CD4-positive, alpha-beta T cell treated with Interferon gamma for 1 hour (primary cell): ENCODE measurements around the gene SWI5.
"Not testable (repeated sequence)": the region's sequence is repeated elsewhere in the genome, so short reads cannot be mapped to it uniquely, and the experiment has no call there.

Experiments
- DNase-seq: peaks from one replicate; pipeline ENCODE4 v3.0.0-alpha.2; 2020

Gene SWI5

GRCh38 chr9:128276008-128276573, at the start of gene SWI5:
Gene SWI5, plus strand, starts transcription at chr9:128276276.
- peak; percentile 99 for DNase-seq

DNA sequence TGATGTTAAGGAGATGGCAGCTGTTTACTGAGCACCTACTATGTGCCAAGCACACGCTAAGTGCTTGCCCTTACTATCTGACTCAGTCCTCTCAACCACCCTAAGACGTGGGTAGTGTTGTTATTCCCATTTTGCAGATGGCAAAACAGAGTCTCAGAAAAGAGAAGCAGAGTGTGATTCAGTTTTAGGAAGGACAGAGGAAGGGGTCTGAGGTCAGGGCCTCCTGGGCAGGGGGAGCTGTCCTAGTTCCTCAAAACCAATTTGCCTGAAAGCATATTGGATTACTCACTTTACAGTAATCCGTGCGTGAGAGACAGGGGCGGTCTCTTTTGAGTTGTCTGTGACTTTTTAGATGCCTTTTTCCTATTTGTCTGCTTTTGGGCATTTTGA, 49.7 kb upstream of the SWI5 start:
- DNase-seq: peak; percentile 13

- DNase-seq: not testable (repeated sequence)
Observed at GRCh38 chr9:128230897-128231296, 45.2 kb upstream of the SWI5 start.

GRCh38 chr9:128231638-128232527, 44.2 kb upstream of the SWI5 start:
- DNase-seq: no peak

DNA sequence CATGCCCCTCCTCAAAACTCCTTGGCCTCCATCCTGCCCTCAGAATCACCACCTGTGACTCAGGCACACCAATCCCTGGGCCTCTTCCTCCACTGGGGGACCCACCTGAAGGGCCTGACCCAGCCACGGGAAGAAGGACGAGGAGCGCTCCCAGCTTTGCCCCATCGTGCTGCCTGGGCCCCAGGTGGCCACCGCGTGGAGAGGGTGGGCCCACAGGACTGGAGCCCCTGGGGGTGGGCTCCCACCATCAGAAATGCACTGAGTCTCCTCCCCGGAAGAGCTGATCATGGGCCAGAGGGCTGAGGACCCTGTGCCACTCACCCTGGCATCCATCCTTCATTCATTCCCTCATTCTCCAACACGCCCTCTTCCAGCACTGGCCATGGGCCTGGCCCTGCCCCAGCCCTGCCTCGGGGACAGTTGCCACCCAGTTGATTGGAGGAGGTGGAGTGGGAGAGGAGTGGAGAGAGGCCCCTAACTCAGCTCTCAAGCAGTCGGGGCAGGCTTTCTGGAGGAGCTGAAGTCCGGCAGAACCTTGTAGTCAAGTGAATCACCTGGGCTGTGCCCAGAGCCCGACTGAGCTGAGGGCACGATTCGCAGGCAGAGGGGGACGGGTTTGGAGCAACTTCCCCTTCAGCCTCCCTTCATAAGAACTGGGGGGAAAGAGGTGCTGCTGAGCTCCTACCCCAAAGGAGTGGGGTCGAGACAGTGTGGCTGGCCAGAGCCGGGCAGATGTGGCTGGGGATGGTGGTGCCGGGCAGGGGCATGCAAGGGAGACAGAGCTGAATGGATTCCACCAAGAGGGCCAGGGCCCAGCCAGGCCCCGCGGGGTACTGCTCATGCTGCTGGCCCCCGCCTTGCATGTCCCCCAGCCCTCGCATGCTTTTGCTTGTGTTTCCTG, 43.3 kb upstream of the SWI5 start:
- DNase-seq: no peak

DNA sequence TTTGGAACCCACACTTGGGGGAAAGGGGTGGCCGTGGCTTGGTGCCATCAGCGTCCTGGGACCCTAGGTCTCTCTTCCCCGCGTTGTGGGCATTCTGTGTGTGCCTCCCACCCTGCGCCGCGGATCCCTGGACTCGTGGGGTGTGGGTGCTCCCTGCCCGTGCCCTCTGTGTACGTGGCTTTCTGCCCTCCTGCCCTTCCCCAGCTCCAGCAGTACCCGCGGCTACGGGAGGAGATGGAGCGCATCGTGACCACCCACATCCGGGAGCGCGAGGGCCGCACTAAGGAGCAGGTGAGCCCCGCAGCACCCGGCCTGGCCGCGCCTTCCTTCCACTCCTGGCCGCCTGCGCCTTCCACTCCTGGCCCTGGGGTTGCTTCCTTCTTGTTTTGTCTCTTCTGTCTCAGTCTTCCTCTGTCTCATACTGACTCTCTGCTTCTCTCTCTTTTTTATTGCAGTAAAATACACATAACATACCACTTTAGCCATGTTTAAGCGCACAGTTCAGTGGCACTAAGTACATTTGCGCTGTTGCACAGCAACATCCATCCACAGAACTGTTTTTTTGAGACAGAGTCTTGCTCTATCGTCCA, 42.2 kb upstream of the SWI5 start:
- DNase-seq: no peak

DNA sequence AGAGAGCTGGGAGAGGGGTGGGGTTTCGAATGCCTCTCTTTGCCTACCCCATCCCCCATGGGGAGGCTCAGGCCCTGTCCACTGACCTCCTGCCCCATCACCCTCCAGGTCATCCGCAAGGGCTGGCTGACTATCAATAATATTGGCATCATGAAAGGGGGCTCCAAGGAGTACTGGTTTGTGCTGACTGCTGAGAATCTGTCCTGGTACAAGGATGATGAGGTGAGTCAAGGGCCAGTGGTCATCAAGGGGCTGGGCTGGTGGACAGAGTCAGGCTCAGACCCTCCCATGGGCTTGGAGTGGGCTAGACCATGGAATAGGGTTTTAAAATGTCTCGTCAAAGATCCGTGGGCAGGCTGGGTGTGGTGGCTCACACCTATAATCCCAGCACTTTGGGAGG, 34.0 kb upstream of the SWI5 start:
- no peak for DNase-seq

DNA sequence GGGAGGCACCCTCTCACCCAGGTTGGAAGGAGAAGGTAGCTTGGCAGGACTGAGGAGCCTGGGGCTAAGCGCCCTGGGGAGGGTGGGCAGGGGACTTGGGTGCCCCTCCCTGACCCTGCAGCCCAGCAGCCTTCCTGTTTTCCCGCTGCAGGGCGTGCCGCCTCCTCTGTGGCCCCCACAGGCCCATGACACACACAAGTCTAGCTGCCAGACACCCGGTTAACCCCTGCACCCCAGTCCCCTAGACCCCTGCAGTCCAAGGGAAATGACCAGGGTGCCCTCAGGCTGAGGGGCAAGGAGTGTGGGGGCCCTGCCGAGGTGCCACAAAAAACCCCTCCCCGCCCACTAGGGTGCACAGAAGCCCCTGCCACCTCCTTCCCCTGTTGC, 33.3 kb upstream of the SWI5 start:
- no peak for DNase-seq

- no peak for DNase-seq
Observed at GRCh38 chr9:128243215-128244018, 32.7 kb upstream of the SWI5 start.

GRCh38 chr9:128244091-128244836, 31.8 kb upstream of the SWI5 start:
- DNase-seq: no peak

GRCh38 chr9:128244837-128245231, 31.2 kb upstream of the SWI5 start:
- DNase-seq: peak; percentile 14

- DNase-seq: no peak
Observed at GRCh38 chr9:128245421-128246151, 30.5 kb upstream of the SWI5 start.

- DNase-seq: no peak
Observed at GRCh38 chr9:128246471-128246870, 29.6 kb upstream of the SWI5 start.

- no peak for DNase-seq
Observed at GRCh38 chr9:128247226-128247803, 28.8 kb upstream of the SWI5 start.

GRCh38 chr9:128249558-128249907, 26.5 kb upstream of the SWI5 start:
- DNase-seq: no peak

DNA sequence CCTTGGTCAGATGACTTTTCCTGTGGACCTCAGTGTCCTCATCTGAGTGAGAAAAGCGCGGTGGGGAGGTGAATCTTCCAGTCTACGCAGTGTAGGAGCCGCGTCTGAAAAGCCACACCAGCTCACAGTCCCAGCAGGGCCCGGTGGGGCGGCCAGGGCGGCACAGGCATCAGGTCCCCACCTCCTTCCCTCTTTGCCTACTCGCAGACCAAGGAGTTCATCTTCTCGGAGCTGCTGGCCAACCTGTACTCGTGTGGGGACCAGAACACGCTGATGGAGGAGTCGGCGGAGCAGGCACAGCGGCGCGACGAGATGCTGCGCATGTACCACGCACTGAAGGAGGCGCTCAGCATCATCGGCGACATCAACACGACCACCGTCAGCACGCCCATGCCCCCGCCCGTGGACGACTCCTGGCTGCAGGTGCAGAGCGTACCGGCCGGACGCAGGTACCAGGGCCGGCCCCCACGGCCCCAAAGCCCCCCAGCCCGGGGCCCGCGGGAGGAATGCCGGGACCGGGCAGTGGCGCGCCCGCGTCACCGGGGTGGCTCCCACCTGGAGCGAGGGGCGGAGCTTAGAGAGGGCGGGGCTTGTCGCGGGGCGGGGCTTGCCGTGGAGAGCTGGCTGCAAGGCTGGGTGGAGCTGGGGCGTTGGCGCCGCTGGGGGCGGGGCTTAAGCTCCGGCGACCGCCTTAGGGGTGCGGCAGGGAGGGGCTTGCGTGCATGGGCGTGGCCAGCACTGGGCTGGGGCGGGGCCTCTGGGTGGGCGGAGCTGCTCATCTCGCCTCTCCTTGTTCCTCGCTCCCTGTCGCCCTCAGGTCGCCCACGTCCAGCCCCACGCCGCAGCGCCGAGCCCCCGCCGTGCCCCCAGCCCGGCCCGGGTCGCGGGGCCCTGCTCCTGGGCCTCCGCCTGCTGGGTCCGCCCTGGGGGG, 25.9 kb upstream of the SWI5 start:
- peak; percentile 93 for DNase-seq

- DNase-seq: no peak
Observed at GRCh38 chr9:128250839-128251731, 25.0 kb upstream of the SWI5 start.

DNA sequence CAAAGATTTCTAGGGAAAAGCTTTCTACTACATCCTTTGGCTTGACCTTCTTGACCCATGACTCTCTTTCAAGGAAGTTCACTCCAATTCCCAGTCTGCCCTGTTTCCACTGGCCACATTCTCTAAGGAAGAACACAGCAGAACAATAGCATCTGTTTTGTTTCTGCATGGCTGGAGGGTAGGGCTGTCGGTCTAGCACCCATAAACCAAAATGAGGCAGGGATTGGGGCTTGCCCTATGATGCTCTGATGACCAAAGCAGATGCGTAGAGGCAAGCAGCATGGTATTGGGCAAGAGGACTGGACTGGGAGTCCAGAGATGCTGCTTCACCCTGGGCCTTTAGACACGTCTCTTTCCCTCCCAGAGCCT, 24.4 kb upstream of the SWI5 start:
- no peak for DNase-seq
